Stimulated activated naive CD4-positive, alpha-beta T cell (primary cell): Measurements from ENCODE around the gene LIG4.
"Not testable (repeated sequence)": the region's sequence is repeated elsewhere in the genome, so short reads cannot be mapped to it uniquely, and the experiment has no call there.

Experiments used
- DNase-seq, 6 experiments: peaks; one replicate each; lab custom pipeline; 2025; lab: John Stamatoyannopoulos, UW

LIG4 gene

DNA sequence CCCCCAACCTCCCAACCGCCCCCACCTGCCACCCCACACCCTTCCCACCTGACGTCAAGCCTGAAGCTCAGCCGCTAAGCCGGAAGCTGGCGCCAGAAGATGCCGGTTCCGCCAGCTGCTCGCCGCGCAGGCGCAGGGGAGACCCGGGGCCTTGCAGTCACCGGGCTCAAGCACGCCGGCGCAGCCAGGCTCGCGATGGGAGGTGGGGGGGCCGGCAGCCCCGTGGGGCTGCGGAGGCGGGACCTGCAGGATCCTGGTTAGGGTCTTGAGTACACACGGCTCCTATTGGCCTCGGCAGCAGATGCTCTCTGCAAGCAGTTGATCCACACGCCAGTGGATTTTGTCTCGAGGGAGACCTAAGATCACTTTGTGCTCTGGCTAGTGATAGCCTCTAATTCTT is at the start of gene LIG4:
Gene LIG4 (minus strand): TSS at position 101 of the 400 bp plus-strand sequence. CDS start 4,268 bp downstream, outside the sequence.
- DNase-seq: peak; percentile 83 to 92 (median 90)

DNA sequence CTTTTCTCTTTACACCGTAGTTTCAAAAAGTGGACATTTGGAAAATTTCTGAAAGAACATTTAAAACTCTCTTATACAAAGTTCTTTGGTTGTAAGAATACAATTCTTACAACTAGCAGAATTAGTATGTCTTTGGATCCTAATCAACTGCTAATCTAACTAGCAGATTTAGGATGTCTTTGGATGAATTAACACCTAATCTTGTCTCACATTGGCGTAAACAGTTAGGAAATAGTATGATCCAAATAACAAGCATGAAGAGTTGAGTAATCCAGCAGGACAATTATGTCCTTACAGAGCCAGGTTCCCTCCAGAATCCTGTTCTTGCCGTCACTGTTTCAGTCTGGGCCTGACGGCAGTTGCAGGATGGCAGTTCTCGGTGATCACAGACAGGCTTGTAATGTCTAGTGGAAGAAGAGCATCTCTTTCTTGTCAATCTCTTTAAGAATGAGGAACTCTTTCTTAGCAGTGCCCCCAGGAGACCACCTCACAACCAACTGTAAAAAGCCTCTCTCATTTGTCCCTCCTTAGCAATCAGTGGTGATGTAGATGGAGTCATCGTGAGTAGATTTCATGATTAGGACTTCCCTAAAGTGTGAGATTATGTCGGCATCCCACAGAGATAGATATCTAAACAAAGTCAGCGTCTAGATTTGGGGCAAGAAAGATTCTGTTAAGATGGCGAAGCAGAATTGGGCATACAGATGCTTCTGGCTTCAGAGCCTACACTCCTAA is 48.5 kb upstream of the LIG4 start:
- no peak for DNase-seq

DNA sequence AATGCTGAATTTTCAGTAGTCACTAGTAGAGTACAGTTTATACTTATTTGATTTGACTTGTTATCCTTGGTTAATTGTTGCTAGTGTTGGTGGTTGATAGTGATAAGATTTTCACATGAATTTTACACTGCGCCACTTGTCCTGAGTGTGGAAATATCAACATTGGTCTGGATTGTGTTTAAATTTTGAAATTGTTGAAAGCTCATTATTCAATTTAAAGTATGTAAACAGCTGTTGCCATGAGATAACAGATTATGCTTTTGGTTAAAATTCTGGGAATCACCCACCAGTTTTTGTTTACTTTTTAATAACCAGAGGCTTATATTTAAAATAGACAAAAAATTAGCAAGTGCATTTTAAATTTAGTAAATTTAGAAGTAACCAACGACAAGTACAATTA is 41.9 kb upstream of the LIG4 start:
- no peak for DNase-seq

DNA sequence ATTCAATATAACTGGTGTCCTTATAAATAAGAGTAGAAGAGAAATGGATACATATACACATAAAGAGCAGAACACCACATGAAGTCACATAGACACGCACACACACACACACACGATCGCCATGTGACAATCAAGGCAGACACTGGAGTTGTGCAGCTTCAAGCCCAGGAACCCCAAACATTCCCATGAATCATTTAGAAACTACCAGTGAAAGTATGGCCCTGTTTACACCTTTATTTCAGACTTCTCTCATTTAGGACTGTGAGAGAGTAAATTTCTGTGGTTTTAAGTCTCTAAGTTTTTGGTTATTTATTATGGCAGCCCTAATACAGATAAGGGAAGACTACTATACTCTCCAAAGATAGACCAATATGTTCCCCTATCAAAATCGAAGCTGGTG is 33.8 kb upstream of the LIG4 start:
- no peak for DNase-seq

DNA sequence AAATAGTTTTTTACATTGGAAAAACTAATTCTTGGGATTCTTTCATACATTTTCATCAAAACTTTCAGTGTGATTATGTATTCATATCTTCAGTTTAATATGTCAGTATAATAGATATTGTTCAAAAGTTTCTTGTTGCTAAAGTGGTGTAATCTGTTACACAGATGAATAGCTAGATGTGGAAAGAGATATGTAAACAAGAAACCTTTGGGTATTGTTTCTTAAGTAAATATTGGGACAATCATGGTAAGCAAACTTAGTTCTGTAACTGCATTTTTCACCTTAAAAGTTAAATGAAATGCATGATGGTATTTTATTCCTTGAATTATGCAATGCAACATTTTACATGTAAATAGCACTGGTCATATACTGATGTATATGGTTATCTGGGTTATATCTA is 15.0 kb upstream of the LIG4 start:
- DNase-seq: no peak

DNA sequence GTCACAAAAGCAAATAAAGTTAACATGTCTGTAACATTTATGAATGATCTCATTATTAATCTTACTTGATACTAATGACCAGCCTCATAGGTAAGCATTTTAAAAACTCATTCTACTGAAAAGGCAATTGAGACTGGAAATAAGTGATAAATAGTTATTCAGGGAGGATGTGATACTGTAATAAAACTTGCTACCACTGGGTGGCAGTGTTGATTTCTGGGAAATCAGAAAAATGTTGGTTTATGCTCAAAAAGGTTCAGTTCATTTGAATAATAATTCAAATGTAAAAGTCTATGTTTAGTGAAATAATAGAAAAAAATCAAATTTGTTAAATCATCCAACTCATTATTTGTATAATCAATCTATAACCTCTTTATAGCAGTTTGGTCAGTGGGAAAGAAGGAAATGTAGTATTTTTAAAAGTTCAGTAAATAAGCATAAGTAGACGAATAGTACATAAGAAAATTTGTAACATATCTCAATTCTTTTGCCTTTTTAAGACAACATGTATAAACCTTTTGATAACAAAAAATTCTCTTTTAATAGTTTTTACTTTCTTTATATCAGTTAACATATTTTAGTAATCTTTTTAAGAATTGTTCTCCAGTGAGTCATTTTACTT is 12.4 kb upstream of the LIG4 start:
- peak in 3 of 6 experiments; percentile 32 to 58 (median 51) for DNase-seq

DNA sequence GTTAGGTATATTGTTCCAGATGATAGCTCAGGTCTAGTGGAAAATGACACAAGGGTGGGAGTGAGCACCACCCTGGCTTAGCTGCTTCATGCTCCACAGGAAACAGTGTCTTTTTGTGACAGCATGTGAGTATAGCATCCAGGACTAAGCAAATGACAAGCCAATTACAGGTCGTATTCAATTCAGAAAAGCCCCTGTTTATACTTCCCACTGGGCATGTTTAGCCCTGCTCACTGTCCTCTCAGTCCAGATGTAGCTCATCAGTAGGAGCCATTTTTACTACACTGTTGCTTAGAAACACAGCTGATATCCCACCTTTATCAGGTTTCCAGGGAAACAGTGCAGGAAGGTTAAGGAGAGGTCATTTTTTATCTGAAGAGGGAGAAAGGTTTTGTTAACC is 10.8 kb upstream of the LIG4 start:
- no peak for DNase-seq

DNA sequence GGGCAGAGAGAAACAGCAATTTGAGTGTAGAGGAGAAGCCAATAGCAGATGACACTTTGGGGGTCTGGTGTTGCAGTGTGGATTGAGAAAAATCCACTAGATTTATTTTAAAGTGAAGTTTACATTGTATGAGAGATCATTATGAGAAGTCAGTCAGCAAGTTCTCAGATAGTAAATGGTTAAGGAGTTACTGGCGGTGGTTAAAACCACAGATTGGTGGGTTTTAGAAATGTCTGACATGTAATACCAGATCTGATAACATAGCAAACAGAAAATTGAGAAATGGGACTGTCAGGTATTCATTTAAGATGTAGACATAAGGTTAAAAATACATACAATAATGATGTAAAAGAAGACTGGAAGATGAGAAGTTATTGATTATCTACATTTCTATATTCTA is 10.1 kb upstream of the LIG4 start:
- peak in 1 of 6 experiments; percentile 19 for DNase-seq

DNA sequence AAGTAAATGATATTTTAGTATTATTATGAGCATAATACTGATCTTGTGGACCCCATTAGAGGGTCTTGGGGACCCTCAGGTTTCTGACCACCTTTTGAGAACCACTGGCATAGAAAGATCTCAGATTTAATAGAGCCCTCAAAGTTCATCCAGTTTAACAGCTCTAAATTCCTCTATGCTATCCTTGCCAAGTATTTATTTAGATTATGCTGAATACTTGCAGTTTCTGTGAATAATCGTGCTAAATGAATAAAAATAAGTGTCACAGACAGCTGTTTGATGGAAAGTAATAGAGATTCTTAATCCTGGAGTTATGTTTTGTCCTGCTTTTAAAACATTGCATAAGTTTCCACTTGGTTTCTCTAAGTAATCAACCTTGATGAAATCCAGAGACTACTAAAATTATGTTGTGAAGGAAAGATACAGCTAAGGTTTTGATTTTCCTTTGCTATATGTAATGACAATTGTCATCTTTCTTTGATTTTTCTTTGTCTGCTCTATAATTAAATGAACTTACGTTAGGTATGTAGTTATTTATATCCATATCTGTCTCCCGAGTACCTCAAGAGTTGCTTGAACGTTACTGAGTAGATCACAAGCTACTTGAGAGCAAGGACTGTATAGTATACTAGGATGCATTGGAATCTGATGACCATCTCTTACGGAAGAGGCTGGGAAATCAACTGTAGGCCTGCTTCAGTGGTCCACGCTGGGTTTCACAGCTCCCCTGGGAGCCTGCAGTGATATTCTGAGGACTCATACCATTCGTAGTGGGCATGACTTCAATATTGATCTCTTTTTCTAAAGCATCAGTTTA is 8.6 kb upstream of the LIG4 start:
- no peak for DNase-seq

DNA sequence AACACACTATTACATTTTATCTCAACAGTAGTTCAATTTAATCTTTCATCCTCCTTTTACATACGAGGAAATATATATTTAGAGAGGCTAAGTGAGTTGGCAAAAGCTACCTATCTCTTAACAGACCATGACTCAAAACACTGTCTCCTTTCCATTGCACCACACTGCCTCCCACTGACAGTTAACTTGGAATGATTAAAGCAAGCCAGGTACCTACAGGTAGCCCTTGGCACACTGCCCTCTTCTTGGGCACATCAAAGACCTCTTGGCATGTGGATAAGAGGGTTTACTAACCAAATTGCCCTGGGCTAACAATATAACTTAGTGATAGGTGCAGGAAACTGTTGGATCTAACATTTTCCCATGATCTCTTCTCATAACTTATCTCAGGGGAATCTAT is 4.7 kb upstream of the LIG4 start:
- DNase-seq: peak in 1 of 6 experiments; percentile 11

DNA sequence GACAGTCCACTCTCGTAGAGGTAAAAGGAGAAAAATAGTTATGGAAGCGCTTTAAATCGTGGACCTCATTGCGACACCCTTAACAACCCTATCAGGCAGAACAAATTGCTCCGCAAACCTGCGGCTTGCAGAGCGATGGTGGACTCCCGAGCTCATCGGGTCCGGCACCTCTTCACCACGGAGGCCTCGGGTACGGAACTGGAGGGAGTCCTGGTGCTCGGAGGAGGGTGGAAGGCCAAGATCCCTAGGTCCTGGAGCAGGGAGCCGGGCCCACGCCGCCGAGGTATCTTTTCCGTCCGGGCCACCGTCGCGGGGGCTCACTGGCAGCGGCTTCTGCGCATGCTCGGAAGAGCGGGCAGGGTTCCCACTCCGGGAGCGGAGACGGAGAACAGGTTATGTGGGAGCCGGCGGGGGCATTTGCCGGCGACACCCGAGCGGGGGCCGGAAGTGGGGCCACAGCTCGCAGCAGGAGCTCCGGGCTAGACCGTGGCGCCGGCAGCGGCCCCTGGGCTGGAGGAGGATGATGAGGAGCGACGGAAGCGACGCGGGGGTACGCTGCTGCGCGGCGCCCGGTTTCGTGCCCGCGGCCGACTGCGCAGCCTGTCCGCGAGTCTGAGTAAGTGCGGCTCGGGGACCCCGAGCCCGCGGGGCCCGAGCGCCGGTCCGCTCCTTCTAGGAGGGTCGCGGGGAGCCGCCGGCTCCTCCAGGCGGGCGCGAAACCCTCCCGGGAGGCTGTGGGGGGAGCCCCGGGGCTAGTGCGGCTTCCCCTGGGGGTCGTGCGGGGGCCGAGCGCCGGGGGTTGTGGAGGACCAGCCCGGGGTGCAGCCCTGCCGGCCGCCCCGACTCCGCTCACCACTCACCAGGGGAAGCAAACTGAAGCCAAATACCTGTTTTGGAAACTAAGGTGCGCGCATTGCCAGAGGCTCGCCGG is 3.0 kb upstream of the LIG4 start, which contains the start of gene ABHD13:
Gene ABHD13 (plus strand): TSS at position 349 of the 931 bp plus-strand sequence. CDS start 10,827 bp downstream, outside the sequence.
- peak; percentile 85 to 95 (median 87) for DNase-seq

DNA sequence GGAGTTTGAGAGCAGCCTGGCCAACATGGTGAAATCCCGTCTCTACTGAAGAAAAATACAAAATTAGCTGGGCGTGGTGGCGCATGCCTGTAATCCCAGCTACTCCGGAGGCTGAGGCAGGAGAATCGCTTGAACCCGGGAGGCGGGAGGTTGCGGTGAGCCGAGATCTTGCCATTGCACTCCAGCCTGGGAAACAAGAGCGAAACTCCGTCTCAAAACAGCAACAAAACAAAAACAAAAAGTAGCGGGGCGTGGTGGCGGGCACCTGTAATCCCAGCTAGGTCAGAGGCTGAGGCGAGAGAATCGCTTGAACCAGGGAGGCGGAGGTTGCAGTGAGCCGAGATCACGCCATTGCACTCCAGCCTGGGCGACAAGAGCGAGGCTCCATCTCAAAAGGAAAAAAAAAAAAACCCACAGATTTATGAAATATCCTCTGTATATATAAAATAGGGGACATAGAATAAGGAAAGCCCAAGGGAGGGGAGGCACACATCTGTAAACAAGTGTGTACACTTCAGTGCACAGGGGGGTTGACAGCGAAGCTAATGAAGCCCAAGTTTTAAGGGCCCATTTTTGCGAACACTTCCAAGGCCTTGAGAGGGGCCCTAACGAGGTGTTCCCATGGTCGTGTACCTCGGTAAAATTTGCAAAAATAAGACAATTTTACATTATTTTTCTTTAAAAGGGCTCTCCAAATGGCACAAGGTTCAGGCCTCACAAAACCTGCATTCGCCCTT is 2.1 kb upstream of the LIG4 start:
- DNase-seq: not testable (repeated sequence)

DNA sequence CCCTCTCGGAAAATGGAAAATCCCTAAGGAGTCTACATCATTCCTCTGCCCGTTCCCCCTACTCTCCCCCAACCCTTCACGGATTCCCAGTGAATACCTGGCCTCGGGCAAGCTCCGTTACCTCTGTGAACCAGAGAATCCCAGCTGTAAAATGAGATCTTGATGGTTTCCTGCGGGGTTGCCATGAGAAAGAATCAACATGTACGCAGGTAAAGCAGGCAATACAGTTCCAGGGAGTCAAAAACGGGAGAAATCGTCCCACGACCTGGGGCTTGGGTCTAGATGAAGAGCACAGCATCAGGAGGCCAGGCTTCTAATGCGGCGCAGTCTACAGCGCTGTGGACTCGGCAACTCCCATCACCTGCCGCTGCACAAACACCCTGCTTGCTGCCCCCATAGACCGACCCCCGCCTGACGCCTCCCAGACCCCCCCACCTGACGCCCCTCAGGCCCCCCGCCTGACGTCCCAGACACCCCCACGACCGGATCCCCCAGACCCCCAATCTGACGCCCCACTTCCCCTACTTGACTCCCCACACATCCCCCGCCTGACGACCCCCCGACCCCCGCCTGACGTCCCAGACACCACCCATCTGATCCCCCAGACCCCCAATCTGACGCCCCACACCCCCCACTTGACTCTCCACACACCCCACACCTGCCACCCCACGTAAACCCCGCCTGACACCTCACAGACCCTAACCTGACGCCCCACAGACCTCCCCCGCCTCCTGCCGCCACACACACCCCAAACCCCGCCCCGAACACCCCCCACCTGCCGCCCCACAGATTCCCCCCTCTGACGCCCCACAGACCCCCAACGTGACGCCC is 680 bp downstream of the LIG4 start:
- peak in 4 of 6 experiments; percentile 13 to 49 (median 27) for DNase-seq

DNA sequence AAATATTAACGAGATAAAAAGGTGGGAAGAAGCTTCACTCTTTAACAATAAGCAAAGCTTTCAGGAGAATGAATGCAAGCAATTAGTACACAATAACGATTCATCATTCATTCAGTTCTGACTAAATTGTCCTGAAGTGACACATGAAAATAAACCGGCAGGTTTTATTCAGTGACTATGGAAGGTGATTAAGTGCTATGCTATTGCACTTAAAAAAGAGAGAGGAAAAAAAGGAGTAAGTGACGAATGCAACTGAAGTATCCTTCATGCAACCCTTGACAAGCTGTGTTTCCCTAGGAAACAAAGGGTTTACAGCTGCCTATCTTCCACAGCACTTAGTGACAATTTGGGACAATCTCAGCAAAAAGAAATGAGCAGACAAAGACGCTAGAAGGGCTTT is 1.4 kb downstream of the LIG4 start:
- DNase-seq: no peak

DNA sequence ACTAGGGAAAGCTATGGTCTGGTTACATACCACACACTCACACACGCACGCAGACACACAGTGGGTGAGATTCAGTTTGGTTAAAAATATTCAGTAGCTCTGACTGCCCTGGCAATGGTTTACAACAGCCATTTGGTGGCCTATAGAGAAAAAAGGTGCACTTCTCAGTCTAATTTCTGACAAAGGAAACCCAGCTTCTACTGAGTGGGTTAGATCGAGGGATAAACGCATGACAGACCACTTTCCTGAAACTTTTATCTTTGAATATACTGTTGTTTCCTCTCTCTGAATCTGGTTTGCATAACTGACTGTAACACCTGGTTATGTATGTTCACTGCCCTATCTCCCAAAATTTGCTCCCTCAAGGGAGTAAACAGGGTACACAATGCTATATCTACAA is 2.5 kb downstream of the LIG4 start:
- DNase-seq: no peak

DNA sequence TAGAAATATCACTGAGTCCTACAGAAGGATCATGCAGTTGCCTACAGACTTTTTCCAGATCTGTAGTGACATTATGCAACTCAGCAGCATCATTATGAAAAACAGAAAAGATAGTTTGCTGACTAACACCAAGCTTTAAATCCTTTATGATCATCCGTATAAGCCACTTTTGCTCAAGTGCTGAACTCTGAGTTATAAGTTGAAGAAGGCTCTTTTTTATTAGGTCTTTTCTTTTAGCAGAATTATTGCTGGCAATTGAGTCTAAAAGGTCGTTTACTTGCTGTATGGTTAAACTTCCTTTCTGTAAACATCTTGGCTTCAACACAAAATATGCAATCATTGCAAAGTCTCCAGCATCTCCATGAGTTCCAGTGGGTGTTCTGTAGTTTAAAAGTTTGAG is 4.8 kb downstream of the LIG4 start:
- no peak for DNase-seq

DNA sequence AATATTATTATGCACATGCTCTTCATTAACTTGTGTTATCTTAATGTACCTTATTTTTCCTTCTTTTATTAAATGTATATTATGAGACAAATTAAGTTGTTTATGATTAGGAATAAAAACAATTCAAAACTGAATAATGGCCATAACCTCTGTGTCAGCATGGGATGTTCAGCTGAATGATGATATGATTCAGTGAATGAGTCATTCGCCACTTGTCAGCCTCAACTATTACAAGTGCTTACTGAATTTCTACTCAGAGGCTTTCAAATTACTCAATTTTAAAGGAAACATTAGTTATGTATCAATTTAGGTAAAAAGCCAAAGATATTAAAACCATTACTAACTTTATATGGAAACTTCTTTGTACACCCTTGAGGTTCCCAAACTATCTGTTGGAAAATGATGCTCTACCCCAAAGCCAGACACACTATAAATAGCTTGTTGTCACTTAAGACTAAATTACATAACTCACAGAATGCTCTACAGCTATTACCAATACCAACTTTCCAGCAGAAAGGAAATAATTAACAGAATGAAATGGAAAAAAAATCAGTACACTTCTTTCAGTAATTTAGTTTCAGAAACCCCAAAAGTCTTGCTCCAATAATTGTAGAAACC is 14.4 kb downstream of the LIG4 start:
- no peak for DNase-seq

DNA sequence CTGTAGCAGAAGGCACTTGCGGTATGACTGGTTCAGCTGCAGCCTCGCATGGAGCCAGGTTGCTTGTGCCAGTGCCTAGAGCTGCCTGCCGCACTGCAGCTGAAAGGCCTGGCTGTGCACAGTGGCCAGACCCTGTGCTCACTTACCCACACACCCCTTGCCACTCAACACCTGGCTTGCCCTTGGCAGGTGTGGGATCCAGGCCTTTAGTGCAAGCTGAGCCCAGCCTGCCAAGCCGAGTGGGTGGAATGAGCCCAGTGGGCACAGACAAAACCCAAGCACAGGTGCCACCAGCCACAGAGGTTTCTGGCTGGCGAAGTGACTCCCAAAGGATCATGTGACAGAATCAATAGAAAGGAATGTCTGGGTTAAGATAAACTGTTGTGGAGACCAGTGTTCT is 19.5 kb downstream of the LIG4 start:
- no peak for DNase-seq

DNA sequence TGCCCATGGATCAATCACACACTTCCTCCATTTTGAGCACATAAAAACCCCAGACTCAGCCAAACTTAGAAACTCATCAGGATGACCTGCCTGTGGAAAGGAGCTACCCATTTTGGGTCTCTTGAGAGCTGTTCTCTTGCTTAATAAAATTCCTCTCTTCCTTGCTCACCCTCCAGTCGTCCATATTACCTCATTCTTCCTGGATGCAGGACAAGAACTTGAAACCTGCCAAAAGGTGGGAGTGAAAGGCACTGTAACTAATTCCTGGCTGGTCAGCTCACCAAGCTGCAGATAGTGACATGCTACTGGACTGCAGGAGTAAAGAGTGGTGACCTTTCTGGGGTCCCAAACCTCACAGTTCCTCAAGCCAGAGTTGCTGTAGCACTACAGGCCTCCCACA is 20.2 kb downstream of the LIG4 start:
- no peak for DNase-seq
